Fibroblast of pulmonary artery (primary cell): ENCODE results near the gene SKAP2.

Experiments
- DNase-seq: peaks from one replicate; pipeline ENCODE4 v3.0.0-alpha.2; 2010; ENCODE audit warnings: low read depth
- H3K4me3 ChIP-seq: replicated peaks from 2 replicates; pipeline ENCODE4 v1.5.1; 2011; ENCODE audit warnings: low read depth, mild to moderate bottlenecking, control low read depth, low read length, moderate library complexity
- TF ChIP-seq, protein P1 (sequence below): IDR thresholded peaks from 2 replicates; pipeline ENCODE4 v1.5.1; 2011; ENCODE audit warnings: mild to moderate bottlenecking, control low read depth, low read length, inconsistent platforms; ENCODE audit errors: missing control alignments

Gene SKAP2

DNA sequence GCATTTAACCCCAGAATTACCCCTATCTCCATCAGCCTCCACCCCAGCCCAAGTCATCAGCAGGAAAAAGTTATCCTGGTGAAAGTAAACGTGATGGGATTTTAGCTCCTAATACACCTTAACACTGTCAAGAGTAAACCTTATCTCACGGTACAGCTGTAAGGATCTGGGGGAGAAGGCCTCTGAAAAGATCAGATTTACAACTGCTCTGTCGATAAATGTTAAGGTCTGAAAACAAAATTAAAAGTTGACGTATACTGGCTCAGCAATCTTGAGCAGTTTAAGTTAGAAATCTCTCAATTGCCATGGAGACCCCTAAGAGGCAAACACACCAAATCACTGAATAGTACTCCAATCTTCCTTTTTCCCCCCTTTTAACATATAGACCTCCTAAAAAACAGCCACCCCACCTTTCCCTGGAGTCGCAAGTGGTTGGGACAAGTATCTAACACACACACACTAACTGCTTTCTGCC lies 6.1 kb downstream of the SKAP2 start:
- TF ChIP-seq, protein P1, sequence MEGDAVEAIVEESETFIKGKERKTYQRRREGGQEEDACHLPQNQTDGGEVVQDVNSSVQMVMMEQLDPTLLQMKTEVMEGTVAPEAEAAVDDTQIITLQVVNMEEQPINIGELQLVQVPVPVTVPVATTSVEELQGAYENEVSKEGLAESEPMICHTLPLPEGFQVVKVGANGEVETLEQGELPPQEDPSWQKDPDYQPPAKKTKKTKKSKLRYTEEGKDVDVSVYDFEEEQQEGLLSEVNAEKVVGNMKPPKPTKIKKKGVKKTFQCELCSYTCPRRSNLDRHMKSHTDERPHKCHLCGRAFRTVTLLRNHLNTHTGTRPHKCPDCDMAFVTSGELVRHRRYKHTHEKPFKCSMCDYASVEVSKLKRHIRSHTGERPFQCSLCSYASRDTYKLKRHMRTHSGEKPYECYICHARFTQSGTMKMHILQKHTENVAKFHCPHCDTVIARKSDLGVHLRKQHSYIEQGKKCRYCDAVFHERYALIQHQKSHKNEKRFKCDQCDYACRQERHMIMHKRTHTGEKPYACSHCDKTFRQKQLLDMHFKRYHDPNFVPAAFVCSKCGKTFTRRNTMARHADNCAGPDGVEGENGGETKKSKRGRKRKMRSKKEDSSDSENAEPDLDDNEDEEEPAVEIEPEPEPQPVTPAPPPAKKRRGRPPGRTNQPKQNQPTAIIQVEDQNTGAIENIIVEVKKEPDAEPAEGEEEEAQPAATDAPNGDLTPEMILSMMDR, result no peak
- no peak overlapping the region for H3K4me3 ChIP-seq
- no peak for DNase-seq

DNA sequence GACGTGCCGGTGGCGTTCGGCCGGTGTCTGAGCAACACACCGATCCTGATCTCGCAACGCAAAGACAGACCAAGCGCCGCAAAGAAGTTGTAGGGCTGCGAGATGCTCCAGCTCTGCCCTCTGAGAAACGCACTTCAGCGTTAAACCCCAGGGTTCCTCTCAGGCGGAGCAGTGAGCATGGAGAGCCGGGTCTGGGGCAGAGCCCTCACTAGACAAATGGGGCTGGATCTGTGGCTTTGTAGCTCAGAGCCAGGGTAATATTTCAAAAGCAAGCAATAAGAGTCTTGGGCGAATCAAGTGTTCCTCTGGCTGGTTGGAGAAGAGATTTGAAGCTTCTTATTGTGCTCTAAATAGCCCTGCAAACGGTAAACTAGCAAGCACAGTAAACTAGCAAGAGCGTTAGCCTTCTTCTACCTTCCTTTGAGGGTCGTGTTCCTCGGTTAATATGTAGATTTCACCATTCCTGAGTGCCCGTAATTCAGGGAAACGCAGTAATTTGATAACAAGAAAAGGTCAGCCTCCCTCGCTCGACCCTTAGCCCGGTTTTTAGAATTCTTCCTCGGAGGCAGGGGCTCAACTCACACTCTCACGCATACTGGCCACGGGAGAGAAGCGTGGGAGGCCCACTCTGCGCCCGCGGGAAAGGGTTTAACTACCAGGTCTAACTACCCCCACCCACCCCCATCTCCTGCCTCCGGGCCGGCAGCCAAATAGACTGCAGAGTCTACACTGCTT lies 6.7 kb downstream of the SKAP2 start:
- DNase-seq, result peak; percentile 28
- TF ChIP-seq, protein P1, result no peak
- peak overlapping the region; percentile 19 for H3K4me3 ChIP-seq

- H3K4me3 ChIP-seq, result peak overlapping the region; percentile 19
- DNase-seq, result no peak
- TF ChIP-seq, protein P1, result no peak
Measured at GRCh38 chr7:26857170-26857505, 7.3 kb downstream of the SKAP2 start.

DNA sequence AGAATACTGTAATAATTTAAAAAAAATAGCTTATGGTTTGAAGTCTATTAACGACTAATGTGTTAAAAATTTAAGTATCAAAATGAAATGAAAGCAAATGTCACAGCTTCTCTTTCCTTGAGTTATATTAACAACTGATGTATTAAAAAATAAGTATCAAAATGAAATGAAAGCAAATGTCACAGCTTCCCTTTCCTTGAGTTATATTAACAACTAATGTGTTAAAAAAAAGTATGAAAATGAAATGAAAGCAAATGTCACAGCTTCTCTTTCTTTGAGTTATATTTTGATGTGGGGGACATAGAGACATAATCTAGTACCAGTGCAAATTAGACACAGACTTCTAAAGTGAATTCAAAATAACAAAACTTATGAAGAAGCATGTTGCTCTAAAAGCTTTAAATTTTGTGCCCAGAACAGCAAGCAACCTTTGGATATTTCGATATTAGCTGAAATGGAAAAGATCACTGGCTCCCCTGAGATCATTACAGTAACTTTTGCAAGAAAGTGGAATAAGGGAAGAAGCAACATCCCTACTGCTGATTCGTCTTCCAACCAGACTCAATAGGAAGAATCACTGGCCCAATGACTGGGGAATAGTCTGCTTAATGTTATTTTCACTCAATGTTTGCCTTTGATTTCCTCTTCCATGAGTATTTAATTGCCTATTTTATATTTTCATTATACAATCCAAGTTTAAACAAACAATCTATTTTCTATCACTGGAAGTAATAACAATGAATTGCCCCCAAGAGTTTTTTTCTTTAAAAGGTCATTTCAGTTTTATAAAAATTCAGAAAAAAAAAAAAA lies 8.0 kb downstream of the SKAP2 start:
- H3K4me3 ChIP-seq, result no peak overlapping the region
- TF ChIP-seq, protein P1, result no peak
- DNase-seq, result no peak

GRCh38 chr7:26854876-26855855 lies 9.2 kb downstream of the SKAP2 start:
- no peak for DNase-seq
- H3K4me3 ChIP-seq, result no peak overlapping the region
- TF ChIP-seq, protein P1, result no peak

DNA sequence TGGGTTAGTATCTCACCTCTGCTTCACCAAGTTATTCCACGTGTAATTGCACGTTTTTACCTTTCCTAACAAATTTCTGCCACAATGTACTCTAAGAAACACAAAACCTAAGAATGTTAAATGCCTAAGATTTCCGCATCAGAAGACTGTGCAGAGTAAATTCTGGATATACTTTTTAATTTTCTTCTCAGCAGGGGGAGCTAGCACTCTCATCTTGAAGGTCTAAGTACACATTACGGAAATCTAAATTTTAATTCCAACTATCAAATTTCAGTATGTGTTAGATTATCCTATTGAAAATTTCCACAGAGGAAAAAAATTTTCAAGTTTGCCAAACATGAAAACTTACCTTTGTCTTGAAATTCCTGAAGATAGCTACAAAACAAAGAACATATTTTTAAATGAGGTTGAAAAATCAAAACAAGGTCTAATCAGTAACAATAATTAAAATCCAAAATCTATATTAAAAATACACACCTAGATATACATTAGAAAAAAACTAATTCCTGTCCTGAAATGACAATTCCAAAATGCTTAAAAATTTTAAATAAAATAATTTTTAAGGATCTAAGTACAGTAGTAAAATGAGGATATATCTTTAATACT lies 10.5 kb downstream of the SKAP2 start:
- peak; percentile 66 for DNase-seq
- TF ChIP-seq, protein P1, result peak; percentile 60
- H3K4me3 ChIP-seq, result no peak overlapping the region
